GM12891 (cell line): Measurements from ENCODE around the gene ARHGAP9.

ENCODE experiments used
- PAX5 ChIP-seq: IDR thresholded peaks from 2 replicates; pipeline ENCODE4 v1.6.1; 2011; ENCODE audit warnings: low read length, moderate library complexity, mild to moderate bottlenecking; ENCODE audit not compliant: insufficient read depth, severe bottlenecking
- POLR2A ChIP-seq: IDR thresholded peaks from 2 replicates; pipeline ENCODE4 v1.6.1; 2011; ENCODE audit warnings: low read depth, low read length, control low read depth
- POLR2AphosphoS5 ChIP-seq: IDR thresholded peaks from 2 replicates; pipeline ENCODE4 v1.6.1; 2011; ENCODE audit warnings: low read depth, low read length, control low read depth
- POU2F2 ChIP-seq: IDR thresholded peaks from 2 replicates; pipeline ENCODE4 v1.6.1; 2011; ENCODE audit warnings: low read depth, mild to moderate bottlenecking, control low read depth, low read length, moderate library complexity
- SPI1 ChIP-seq: IDR thresholded peaks from 2 replicates; pipeline ENCODE4 v1.6.1; 2011; ENCODE audit warnings: low read depth, low read length, control low read depth
- TAF1 ChIP-seq: IDR thresholded peaks from 2 replicates; pipeline ENCODE4 v1.6.1; 2011; ENCODE audit warnings: low read depth, low read length, control low read depth

DNA sequence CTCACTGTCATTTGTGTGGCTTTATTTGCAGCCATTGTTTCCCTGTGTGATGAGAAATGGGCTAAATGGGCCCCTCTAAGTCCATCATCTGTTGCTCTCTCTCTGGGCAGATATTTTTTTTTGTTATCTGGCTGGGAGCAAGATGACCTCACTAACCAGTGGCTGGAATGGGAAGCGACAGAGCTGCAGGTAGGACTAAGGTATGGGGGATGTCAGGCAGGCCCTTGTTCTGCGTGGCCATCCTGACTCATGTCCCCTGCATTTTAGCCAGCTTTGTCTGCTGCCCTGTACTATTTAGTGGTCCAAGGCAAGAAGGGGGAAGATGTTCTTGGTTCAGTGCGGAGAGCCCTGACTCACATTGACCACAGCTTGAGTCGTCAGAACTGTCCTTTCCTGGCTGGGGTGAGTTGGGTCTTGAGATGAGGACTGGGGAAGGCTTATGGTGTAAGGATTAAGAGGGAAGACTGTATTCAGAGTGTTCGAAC, 9.5 kb upstream of the ARHGAP9 start:
- no peak for TF ChIP-seq POLR2A
- TF ChIP-seq TAF1 = no peak
- no peak for TF ChIP-seq POLR2AphosphoS5
- TF ChIP-seq POU2F2 = no peak
- no peak for TF ChIP-seq SPI1
- no peak for TF ChIP-seq PAX5
